ENCODE data around the gene NBEA. TPM values are rescaled to one million over a fixed set of nuclear protein-coding genes. Genes with fewer than 3 reads are reported as not detected.

Gene NBEA
- total RNA-seq, 3 donors from 2014 or later: 7.5 to 18.6 (median 16.1) TPM

- TF ChIP-seq POLR2A (IDR thresholded peaks at IDR 0.05) (no peak), CTCF (IDR thresholded peaks at IDR 0.05) (no peak), POLR2AphosphoS5 (IDR thresholded peaks at IDR 0.05) (no peak)
- Histone ChIP-seq H3K36me3 (no peaks in the 10 kb centered on the region), H3K4me3 (no peak overlapping the region), H3K4me1 (no peaks in the 10 kb centered on the region), H3K9me3 (no peaks in the 10 kb centered on the region), H3K27ac (no peak overlapping the region), H3K27me3 (no peaks in the 10 kb centered on the region)
- intact Hi-C loops (cut with DNase I; ENCODE audit: low total_unique reads): no loop called here
- no peak for DNase-seq (ENCODE audit: low spot score in 2 of 2)
Measured at GRCh38 chr13:35593651-35594050, 651.6 kb downstream of the NBEA start.

- Histone ChIP-seq H3K27me3 (no peaks in the 10 kb centered on the region), H3K36me3 (no peaks in the 10 kb centered on the region), H3K27ac (no peak overlapping the region), H3K9me3 (no peaks in the 10 kb centered on the region), H3K4me1 (no peaks in the 10 kb centered on the region), H3K4me3 (no peak overlapping the region)
- TF ChIP-seq POLR2A (IDR thresholded peaks at IDR 0.05): no peak
- no peak for TF ChIP-seq CTCF (IDR thresholded peaks at IDR 0.05)
- no peak for TF ChIP-seq POLR2AphosphoS5 (IDR thresholded peaks at IDR 0.05)
- no peak for DNase-seq (ENCODE audit: low spot score in 2 of 2)
- intact Hi-C loops (cut with DNase I; ENCODE audit: low total_unique reads): no loop called here
Measured at GRCh38 chr13:35594096-35594495, 652.0 kb downstream of the NBEA start.

GRCh38 chr13:35595181-35595580 is 653.1 kb downstream of the NBEA start:
- Histone ChIP-seq H3K9me3 (no peaks in the 10 kb centered on the region), H3K4me1 (no peaks in the 10 kb centered on the region), H3K4me3 (no peak overlapping the region), H3K36me3 (no peaks in the 10 kb centered on the region), H3K27me3 (no peaks in the 10 kb centered on the region), H3K27ac (no peak overlapping the region)
- DNase-seq (ENCODE audit: low spot score in 2 of 2): no peak
- intact Hi-C loops (cut with DNase I; ENCODE audit: low total_unique reads): no loop called here
- no peak for TF ChIP-seq CTCF (IDR thresholded peaks at IDR 0.05)

- intact Hi-C loops (cut with DNase I; ENCODE audit: low total_unique reads): no loop called here
- Histone ChIP-seq H3K4me3 (no peak overlapping the region), H3K4me1 (no peaks in the 10 kb centered on the region), H3K27ac (no peak overlapping the region), H3K27me3 (no peaks in the 10 kb centered on the region), H3K9me3 (no peaks in the 10 kb centered on the region), H3K36me3 (no peaks in the 10 kb centered on the region)
- TF ChIP-seq CTCF (IDR thresholded peaks at IDR 0.05) (no peak), POLR2AphosphoS5 (IDR thresholded peaks at IDR 0.05) (no peak), POLR2A (IDR thresholded peaks at IDR 0.05) (no peak)
- DNase-seq (ENCODE audit: low spot score in 2 of 2): no peak
Measured at GRCh38 chr13:35596321-35597030, 654.4 kb downstream of the NBEA start.

GRCh38 chr13:35597451-35597850 is 655.4 kb downstream of the NBEA start:
- Histone ChIP-seq H3K27ac (no peak overlapping the region), H3K27me3 (no peaks in the 10 kb centered on the region), H3K36me3 (no peaks in the 10 kb centered on the region), H3K9me3 (no peaks in the 10 kb centered on the region), H3K4me1 (no peaks in the 10 kb centered on the region), H3K4me3 (no peak overlapping the region)
- DNase-seq (ENCODE audit: low spot score in 2 of 2): no peak
- intact Hi-C loops (cut with DNase I; ENCODE audit: low total_unique reads): no loop called here
- TF ChIP-seq CTCF (IDR thresholded peaks at IDR 0.05) (no peak), POLR2A (IDR thresholded peaks at IDR 0.05) (no peak), POLR2AphosphoS5 (IDR thresholded peaks at IDR 0.05) (no peak)

Measured in breast epithelium (tissue), 4 donors.